OCI-LY1 (cell line): Measurements from ENCODE around the gene TRIM42.

Experiments used
- H2AFZ ChIP-seq: fragments of 200-600 bp; sonication (generic), shearing (Covaris generic); 2 replicates; pipeline ENCODE4 v1.6.0; 2014; ENCODE audit warnings: antibody characterized with exemption, mild to moderate bottlenecking, low read length
- H3F3A ChIP-seq: fragments of 200-600 bp; sonication (generic), shearing (Covaris generic); 2 replicates; pipeline ENCODE4 v1.6.0; 2014; ENCODE audit warnings: mild to moderate bottlenecking, antibody characterized with exemption, low read length, moderate library complexity; ENCODE audit not compliant: insufficient read depth
- H3K27ac ChIP-seq: fragments of 200-600 bp; sonication (generic); 2 replicates; pipeline ENCODE4 v1.5.1; 2014; ENCODE audit warnings: low read length, mixed run types, mild to moderate bottlenecking, low read depth; ENCODE audit not compliant: poor library complexity, severe bottlenecking
- H3K27me3 ChIP-seq: fragments of 200-600 bp; sonication (generic); 2 replicates; pipeline ENCODE4 v1.6.0; 2014; ENCODE audit warnings: antibody characterized with exemption, mild to moderate bottlenecking, low read length, moderate library complexity; ENCODE audit not compliant: insufficient read depth
- H3K36me3 ChIP-seq: fragments of 200-600 bp; sonication (generic); 2 replicates; pipeline ENCODE4 v1.6.1; 2014; ENCODE audit warnings: mild to moderate bottlenecking, antibody characterized with exemption, low read length, moderate library complexity, mixed read lengths; ENCODE audit not compliant: insufficient read depth
- H3K4me1 ChIP-seq: fragments of 200-600 bp; sonication (generic); 2 replicates; pipeline ENCODE4 v1.5.1; 2014; ENCODE audit warnings: mild to moderate bottlenecking, low read length, moderate library complexity; ENCODE audit not compliant: insufficient read depth, severe bottlenecking
- H3K4me2 ChIP-seq: fragments of 200-600 bp; sonication (generic), shearing (Covaris generic); 2 replicates; pipeline ENCODE4 v1.6.1; 2014; ENCODE audit warnings: low read length
- H3K4me3 ChIP-seq: fragments of 200-600 bp; sonication (generic); 2 replicates; pipeline ENCODE4 v1.5.1; 2014; ENCODE audit warnings: low read length, low read depth, mild to moderate bottlenecking, mixed read lengths; ENCODE audit not compliant: poor library complexity, severe bottlenecking
- H3K79me2 ChIP-seq: fragments of 200-600 bp; shearing (Covaris generic); 2 replicates; pipeline ENCODE4 v1.6.1; 2016; ENCODE audit warnings: mixed run types, low read length, mixed read lengths; ENCODE audit not compliant: insufficient read depth
- H3K9ac ChIP-seq: fragments of 200-600 bp; sonication (generic), shearing (Covaris generic); 2 replicates; pipeline ENCODE4 v1.6.1; 2014; ENCODE audit warnings: mild to moderate bottlenecking, low read length, mixed read lengths
- H3K9me2 ChIP-seq: fragments of 200-600 bp; sonication (generic), shearing (Covaris generic); 2 replicates; pipeline ENCODE4 v1.6.1; 2014; ENCODE audit warnings: low read depth, mild to moderate bottlenecking, low read length, mixed read lengths
- H3K9me3 ChIP-seq: fragments of 200-600 bp; shearing (Covaris generic); 2 replicates; pipeline ENCODE4 v1.6.1; 2014; ENCODE audit warnings: low read length, mixed read lengths
- H4K20me1 ChIP-seq: fragments of 200-600 bp; sonication (generic), shearing (Covaris generic); 2 replicates; pipeline ENCODE4 v1.6.0; 2016; ENCODE audit warnings: mild to moderate bottlenecking, low read length; ENCODE audit not compliant: insufficient read depth
- EZH2 ChIP-seq: fragments of 200-600 bp; sonication (generic), shearing (Covaris generic); IDR thresholded peaks from 2 replicates; pipeline ENCODE4 v1.8.0; 2017; ENCODE audit warnings: borderline replicate concordance, mixed run types, mild to moderate bottlenecking, antibody characterized with exemption, low read length, moderate library complexity, mixed read lengths
- TF ChIP-seq, protein P1 (sequence below): fragments of 200-600 bp; sonication (generic), shearing (Covaris generic); IDR thresholded peaks from 2 replicates; pipeline ENCODE4 v1.5.1; 2017; ENCODE audit warnings: mild to moderate bottlenecking, antibody characterized with exemption, low read length, moderate library complexity, mixed read lengths

Gene TRIM42

DNA sequence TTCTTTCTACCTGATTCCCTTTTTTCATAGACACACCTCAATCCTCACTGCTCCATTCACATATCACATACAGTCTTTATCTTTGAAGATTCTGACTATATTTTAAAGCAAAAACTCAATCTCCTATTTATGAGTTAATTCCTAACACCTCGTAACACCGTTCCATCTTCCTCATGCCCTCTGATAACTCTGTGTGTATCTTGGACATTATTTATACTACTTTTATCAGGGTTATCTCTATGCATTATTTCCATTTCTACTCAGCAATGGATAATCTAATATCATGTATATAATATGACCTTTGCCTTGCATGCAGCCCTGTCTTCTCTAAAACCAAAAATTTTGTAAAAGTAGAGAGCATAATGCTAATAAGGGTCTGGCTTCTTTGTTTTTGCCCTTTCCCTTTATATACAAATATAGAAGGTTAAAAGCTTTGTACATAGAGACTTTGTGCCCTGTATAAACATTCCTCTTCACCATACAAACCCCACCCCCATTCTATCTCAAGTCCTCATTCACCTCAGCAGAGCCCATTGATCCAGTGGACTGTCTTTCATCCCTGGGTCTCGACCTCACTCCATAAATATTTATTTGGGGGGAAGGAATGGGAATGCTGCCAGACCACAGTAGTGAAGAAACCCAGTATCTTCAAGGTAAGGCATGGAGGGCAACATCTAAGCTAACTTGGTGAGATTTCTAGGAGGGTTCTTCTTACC, 21.8 kb downstream of the TRIM42 start:
- Histone ChIP-seq H3K79me2 (no peaks in the 10 kb centered on the region), H3F3A (no peaks in the 10 kb centered on the region), H3K4me3 (no peak overlapping the region), H3K4me2 (no peak overlapping the region), H2AFZ (no peak overlapping the region), H3K9ac (no peak overlapping the region), H3K36me3 (no peaks in the 10 kb centered on the region), H3K27me3 (no peaks in the 10 kb centered on the region), H4K20me1 (no peaks in the 10 kb centered on the region), H3K9me2 (no peaks in the 10 kb centered on the region), H3K4me1 (no peaks in the 10 kb centered on the region), H3K9me3 (no peaks in the 10 kb centered on the region), H3K27ac (no peak overlapping the region)
- TF ChIP-seq EZH2: no peak
- TF ChIP-seq, protein P1, sequence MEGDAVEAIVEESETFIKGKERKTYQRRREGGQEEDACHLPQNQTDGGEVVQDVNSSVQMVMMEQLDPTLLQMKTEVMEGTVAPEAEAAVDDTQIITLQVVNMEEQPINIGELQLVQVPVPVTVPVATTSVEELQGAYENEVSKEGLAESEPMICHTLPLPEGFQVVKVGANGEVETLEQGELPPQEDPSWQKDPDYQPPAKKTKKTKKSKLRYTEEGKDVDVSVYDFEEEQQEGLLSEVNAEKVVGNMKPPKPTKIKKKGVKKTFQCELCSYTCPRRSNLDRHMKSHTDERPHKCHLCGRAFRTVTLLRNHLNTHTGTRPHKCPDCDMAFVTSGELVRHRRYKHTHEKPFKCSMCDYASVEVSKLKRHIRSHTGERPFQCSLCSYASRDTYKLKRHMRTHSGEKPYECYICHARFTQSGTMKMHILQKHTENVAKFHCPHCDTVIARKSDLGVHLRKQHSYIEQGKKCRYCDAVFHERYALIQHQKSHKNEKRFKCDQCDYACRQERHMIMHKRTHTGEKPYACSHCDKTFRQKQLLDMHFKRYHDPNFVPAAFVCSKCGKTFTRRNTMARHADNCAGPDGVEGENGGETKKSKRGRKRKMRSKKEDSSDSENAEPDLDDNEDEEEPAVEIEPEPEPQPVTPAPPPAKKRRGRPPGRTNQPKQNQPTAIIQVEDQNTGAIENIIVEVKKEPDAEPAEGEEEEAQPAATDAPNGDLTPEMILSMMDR: no peak

DNA sequence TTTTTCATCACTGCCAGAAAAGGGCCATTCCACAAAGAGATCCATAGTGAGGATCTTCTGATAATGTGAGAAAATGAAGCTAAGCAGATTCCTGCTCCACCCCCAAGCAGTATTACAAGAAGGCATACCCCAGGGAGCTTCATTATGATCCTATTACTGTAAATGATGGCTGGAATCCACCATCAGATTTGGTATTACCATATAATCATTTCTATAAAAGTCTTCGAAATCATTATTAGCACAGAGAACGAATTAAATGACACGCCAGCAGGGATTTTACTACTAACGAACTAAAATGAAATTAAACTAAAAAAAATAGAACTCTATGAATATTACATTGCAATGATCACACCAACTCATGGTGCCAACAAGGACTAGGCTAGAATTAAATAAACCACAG, 24.4 kb downstream of the TRIM42 start:
- H3K9me2 ChIP-seq: no peaks in the 10 kb centered on the region
- no peak overlapping the region for H2AFZ ChIP-seq
- H3K9ac ChIP-seq: no peak overlapping the region
- no peak overlapping the region for H3K4me2 ChIP-seq
- H3K27ac ChIP-seq: no peak overlapping the region
- no peaks in the 10 kb centered on the region for H3K4me1 ChIP-seq
- H3K79me2 ChIP-seq: no peaks in the 10 kb centered on the region
- no peaks in the 10 kb centered on the region for H3K27me3 ChIP-seq
- no peaks in the 10 kb centered on the region for H3F3A ChIP-seq
- H4K20me1 ChIP-seq: no peaks in the 10 kb centered on the region
- H3K9me3 ChIP-seq: peaks cover 7% of the 10 kb centered on the region; the same call in 1 of the 2 replicates
- H3K36me3 ChIP-seq: no peaks in the 10 kb centered on the region
- no peak overlapping the region for H3K4me3 ChIP-seq
- no peak for TF ChIP-seq EZH2
- TF ChIP-seq, protein P1: no peak

DNA sequence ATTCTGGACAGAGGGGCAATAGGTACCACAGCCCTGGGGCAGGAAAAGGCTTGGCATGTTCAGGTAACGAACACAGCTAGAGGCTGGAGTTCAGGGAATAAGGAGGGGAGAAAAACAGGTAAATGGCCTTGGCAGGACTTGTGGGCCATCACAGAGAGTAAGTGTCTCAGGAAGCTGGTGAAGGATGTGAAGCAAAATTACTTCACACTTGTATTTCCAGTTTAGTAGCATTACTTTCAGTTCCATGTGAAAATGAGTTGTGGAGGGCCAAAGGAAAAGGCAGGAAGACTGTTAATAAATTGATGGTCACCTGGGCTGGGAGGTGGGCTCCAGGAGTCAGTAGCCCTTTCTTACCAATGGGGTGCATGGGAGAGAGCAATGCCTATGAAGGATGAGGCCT, 25.6 kb downstream of the TRIM42 start:
- Histone ChIP-seq H3K4me2 (no peak overlapping the region), H2AFZ (no peak overlapping the region), H3K36me3 (no peaks in the 10 kb centered on the region), H3K27me3 (no peaks in the 10 kb centered on the region), H3K9me3 (peaks cover 7% of the 10 kb centered on the region; the same call in 1 of the 2 replicates), H3K27ac (no peak overlapping the region), H3K4me3 (no peak overlapping the region), H3K4me1 (no peaks in the 10 kb centered on the region), H3F3A (no peaks in the 10 kb centered on the region), H3K9me2 (no peaks in the 10 kb centered on the region), H3K9ac (no peak overlapping the region), H3K79me2 (no peaks in the 10 kb centered on the region), H4K20me1 (no peaks in the 10 kb centered on the region)
- TF ChIP-seq, protein P1: no peak
- TF ChIP-seq EZH2: no peak
